GM19372 (cell line): ENCODE results near the gene PUS7L.
"Not testable (repeated sequence)": the region's sequence is repeated elsewhere in the genome, so short reads cannot be mapped to it uniquely, and the experiment has no call there.

Experiments
- ATAC-seq: cut with Tn5 transposase; IDR thresholded peaks from one replicate; pipeline ENCODE4 v1.9.1; 2021; ENCODE audit warnings: mild to moderate bottlenecking, low read depth, moderate library complexity; ENCODE audit not compliant: unreplicated experiment

Gene PUS7L

DNA sequence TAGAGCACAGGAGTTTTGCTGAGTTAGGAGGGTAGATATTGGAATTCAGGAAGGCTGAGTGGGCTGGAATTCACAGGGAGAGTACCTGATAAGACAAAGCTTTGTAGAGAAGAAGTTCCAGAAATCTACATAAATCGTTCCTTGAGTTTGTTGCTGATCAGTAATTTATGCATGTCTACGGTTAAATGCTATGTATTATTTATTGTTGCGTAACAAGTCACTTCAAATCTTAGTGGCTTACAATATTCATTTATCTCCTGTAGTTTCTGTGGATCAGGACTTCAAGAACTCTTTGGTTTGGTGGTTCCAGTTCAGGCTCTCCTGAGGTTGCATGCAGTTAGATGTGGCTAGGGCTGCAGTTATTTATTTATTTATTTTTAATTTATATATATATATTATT lies 7.8 kb downstream of the PUS7L start:
- ATAC-seq: no peak

DNA sequence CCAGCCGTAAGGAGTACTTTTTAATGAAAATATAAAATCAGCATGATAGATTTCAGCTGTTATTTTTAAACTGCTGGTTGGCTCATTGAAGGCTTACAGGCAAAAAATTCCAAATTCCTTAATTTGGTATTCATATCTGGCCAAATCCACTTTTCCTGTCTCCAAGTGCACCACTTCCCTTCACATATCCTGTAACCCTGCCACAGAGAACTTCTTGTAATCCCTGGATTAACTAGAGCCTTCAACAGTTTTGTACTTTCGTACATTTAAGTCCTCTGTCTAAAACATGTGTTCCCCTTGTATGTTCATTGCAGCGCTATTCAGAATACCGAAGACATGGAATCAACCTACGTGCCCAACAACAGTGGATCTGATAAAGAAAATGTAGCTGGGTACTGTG lies 9.6 kb downstream of the PUS7L start:
- ATAC-seq: no peak

DNA sequence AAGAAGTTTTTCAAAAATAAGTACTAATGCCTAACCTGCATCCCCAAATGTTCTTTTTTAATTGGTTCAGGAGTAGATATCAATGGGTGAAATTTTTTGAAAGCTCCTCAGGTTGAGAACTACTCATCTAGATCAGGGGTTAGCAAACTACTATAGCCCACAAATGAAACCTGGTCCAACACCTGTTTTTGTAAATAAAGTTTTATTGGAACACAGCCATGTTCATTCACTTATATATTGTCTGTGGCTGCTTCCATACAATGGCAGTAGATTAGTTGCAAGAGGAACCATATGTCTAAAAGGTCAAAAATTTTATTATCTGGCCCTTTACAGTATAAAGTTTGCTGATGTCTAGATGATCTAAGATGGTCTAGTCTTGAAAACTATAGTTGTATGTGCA lies 13.8 kb downstream of the PUS7L start:
- ATAC-seq: no peak

DNA sequence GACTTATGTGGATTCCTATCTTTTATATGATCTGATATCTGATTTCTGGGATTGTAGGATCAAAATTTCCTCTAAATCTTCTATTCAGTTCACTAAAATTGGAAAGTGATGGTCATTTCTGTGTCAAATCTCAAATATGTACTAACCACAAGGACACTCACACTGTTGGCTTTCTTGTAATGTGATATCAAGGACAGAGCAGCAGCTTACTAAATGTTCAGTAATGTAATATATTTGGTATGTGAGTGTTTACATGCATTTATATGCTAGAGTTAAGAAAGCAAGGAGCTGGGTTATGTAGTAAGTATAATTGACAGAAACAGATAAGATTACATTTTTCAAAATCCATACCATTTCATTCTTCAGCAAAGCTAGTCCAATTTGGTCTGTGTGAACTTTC lies 16.5 kb downstream of the PUS7L start:
- ATAC-seq: no peak

DNA sequence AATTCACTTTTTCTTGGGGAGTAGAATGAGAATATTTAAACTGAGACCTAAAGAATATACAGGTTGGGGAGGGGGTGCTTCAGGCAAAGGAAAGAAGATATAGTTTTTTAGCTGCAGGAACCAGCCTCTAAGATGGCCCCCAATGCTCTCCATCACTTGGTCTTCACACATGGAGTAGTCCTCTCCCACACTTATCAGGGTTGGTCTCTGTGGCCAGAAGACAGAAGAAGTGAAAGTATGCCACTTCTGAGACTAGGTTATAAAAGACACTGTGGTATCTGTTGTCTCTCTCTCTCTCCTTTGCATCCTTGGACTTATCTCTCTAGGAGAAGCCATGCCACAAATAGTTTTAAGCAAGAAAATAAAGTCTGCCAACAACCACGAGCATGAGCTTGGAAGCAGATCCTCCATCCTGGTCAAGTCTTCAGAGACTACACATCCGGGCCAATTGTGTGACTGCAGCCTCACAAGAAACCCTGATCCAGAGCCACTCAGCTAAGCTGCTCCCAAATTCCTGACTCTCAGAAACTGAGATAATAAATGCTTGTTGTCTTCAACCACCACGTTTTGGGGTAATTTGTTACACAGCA lies 18.0 kb downstream of the PUS7L start:
- ATAC-seq: peak; percentile 64

DNA sequence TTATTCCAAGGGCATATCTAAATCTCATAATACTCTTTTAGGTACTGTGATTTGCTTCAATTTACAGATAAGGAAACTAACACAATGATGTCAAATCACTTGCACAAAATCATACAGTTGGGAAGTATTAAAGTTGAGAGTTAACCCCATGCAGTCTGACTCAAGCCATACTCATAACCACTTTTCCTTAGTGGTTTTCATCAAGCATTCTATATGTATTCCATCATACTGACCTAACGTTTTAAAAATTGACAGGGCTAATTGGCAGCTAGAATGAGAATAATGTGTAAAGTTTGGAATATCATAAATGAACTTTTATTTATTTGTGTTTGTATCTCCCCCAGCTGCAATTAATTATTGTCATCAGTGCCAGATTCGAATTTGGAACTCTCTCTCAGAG lies 20.9 kb downstream of the PUS7L start:
- no peak for ATAC-seq

DNA sequence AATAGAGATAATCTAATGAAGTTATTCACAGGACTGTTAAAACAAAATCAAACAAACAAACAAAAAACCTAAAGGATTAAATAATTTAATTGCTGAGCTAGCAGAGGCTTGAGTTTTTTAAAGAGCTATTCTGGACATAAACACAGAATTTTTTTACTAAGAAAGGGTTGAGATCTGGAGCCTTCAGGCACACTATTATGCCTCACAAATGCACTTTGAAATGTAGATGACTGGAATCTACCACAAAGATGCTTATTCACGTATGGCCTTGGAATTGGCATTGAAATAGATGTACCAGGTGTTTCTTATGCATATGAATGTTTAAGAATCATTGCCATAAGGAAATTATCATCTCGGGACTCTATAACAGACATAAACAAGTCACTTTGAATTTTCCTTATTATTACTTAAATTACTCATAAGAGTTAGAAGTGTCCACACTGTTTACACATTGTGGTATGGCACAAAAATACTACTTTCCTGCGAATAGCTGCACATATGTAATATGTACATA lies 21.6 kb downstream of the PUS7L start:
- ATAC-seq: no peak

DNA sequence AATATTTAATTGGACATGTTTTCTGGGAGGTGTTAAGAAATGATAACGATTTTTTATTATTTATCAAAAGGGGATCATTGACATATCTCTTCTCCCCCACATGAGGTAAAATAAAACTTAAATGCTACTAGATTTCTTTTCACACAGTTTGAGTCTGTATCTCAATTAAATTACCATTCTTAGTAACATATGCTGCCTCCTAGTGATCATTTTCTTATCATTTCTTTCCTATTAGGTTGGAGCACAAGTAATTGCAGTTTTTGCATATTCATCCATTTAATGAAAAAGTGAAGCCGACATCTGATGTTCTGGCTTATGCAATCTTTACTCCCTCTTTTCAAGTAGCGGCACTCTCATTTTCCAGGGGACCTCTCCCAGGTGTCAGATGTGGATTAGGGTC lies 24.9 kb downstream of the PUS7L start:
- no peak for ATAC-seq

DNA sequence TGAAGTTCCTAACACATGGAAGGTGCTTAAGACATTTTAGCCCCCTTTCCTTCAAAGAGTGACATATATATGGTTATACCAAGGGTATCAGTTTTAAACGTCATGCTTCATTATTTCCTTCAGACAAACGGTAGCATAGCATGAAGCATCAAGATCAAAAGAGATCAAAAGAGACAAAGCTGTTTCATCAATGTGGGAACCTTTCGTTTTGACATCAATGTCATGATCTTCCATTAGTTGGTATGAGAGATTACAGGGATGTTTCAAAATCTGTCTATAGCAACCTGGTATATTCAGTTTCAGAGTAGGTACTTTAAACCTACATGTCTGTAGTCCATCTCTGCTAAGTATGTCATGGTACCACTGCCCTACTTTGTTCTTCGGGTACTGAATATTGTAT lies 28.3 kb downstream of the PUS7L start:
- no peak for ATAC-seq

DNA sequence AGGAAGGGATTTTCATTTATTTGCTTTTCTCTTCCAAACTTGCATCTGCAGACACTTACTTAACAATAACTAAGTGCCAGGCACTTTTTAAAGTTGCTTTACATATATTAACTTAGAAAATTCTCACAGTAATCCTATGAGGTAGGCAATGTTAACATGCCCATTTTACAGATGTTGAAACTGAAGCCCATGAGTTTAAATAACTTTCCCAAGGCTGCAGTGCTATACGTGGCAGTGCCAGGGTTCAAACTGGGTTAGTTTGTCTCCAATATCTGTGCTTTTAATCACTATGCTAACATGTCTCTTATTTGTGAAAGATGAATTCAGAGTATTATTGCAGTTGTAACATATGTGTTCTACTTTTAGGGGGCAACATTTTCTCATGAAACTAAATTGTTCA lies 29.9 kb downstream of the PUS7L start:
- no peak for ATAC-seq

DNA sequence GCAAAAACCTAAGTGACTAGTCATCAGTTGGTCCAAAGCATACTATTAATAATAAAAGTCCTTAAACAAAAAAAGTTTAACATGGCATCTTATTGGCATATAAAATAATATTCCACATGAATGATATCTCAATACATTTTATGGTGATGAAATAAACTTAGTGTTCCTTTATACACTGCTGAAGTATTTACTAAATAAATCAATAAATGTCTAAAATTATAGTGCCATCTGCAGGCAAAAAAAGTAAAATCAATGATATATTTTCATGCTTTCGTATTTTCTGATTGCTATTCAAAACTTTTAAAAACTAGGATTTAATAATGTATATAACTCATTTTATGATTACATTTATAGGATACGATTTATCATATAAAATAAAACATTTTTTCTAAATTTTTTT lies 30.5 kb downstream of the PUS7L start:
- ATAC-seq: no peak

DNA sequence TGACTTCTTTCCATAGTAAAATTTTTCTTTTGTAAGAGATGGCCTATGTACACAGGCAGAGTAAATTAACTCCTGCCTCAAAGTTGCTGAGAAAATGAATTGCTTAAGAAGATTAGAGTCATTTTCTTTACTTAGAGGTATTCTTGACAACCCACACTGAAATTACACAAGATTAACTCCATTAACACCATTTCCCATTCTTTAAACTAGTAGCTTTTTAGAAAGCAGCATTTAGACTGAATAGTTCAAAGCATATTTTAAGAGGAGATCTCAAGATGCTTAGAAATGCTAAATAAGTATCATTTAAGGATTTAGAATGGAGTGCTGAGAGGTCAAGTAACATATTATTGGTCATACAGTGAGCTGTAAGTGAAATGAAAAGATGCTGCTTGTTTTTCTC lies 35.5 kb downstream of the PUS7L start:
- ATAC-seq: no peak

DNA sequence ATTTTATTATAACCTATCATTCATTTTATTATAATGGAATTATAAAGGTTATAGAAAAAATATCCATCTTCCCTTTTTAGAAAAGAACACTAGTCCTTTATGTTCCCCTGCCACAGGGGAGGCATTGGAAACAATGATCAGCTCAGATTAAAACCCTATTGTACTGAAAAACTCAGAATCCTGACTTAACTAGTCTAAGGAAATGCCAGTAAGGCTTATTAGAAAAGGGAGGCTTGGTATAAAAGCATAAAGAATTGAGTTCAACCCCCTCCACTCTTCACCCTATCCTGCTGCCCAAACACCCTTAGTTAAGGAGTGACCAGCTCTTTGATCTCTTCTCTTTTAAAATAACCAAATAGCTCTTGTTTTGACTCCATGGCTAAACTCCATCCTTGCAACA lies 36.0 kb downstream of the PUS7L start:
- ATAC-seq: no peak

DNA sequence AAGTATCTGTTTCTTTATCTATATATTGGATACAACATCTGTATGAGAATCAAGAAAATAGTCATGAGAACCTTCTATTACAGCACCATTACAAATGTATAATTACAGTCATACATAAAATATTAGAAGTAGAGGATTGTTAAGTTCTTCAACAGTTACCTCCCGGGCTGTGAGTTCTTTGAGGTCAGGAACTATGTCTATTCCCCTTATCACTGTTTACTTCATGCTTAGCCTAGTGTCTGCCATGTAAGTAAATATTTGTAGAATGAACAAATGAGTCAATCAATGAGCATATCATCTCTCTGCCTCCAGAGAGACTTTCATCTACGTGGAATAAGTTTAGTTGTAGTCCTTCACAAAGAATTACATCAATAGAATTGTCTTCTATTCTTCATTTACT lies 47.2 kb downstream of the PUS7L start:
- ATAC-seq: no peak

DNA sequence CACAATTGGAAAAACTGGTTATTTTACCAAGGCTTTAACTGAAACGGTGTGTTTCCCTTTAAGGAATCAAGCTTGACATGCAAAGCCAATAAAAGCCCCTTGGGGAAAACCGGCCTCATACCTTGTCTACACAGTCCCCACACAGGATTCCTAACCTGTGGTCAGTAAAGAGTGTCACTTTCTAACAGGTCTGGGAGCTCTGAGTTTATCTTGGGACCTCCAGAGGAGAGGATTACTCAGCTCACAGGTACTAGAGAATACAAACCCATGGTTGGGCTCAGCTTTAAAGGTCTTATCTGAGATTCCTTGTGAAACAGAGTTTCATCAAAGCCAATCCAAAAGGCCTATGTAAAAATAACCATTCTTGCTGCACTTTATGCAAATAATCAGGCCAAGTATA lies 54.8 kb downstream of the PUS7L start:
- ATAC-seq: not testable (repeated sequence)

DNA sequence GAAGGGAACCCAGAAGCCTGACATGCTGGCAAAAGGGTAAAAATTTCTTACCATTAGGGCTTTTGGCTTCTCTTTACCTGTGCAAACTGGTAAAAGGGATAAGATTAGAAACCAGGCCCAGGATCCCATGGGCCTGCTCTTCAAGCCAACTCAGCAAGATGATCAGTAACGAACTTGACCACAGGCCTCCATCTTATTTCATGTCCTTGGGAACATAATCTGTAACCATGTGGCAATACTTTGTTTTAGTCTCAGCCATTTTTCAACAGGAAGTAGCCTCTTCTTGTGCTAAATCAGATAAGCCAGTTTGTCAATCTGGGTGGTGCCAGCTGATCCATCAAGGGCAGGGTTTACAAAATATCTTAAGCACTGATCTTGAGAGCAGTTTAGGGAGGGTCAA lies 57.4 kb downstream of the PUS7L start:
- ATAC-seq: not testable (repeated sequence)

DNA sequence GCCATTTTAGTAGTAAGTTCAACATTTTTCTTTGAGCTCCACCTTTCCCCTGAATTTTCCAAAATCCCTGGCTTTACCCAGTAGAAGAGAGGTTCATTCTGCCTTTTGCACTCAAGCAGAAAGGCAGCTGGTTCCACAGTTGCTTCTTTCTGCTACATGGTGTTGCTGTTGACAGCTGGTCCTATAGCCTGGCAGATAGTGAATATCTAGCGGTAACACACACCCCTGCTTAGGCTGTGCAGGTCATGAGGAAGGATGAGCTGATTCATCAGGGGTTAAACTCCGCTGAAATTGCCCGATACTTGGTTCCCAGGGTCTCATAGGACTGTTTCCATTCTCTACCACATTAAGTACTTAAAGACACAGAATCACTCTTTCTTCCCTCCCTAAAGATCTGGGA lies 62.4 kb downstream of the PUS7L start:
- no peak for ATAC-seq

DNA sequence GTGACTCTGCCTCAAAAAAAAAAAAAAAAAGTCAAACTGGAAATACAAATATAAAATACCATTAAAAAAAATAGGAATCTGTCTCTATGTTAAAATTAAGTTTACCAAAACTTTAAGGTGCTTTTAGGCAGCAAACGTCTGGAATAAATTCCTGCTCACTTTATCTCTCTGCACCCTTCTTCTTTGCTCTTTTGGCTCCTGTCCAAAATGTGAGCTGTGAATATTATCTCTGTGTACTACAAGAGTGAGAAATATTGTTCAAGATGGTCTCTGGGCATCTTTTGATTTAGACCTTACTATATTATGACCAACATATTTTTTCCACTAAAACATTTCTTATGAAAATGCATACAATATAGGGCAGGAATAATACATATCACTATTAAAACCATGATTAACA lies 63.7 kb downstream of the PUS7L start:
- no peak for ATAC-seq

DNA sequence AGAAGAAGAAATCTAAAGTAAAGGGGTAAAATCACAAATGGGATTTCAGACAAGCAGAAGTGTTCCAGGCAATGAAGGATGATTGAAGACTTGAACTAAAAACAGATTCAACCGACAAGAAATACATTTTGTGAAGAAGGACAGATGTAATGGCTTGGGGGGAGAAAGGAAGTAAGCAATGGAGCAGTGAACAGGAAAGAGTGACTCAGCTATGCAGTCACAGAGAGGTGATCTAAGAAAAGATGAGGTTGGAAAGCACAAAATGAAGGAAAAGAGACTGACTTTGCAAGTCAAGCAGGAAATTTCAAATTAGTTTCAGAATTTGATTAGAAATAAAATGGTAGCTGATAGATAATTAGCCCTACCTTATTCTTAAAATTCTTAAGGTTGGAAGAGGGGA lies 66.5 kb downstream of the PUS7L start:
- no peak for ATAC-seq

DNA sequence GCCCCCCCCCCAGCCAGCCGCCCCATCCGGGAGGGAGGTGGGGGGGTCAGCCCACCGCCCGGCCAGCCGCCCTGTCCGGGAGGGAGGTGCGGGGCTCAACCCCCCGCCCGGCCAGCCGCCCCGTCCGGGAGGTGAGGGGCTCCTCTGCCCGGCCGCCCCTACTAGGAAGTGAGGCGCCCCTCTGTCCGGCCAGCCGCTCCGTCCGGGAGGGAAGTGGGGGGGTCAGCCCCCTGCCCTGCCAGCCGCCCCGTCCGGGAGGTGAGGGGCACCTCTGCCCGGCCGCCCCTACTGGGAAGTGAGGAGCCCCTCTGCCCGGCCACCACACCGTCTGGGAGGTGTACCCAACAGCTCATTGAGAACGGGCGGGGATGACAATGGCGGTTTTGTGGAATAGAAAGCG lies 73.1 kb downstream of the PUS7L start:
- ATAC-seq: not testable (repeated sequence)

DNA sequence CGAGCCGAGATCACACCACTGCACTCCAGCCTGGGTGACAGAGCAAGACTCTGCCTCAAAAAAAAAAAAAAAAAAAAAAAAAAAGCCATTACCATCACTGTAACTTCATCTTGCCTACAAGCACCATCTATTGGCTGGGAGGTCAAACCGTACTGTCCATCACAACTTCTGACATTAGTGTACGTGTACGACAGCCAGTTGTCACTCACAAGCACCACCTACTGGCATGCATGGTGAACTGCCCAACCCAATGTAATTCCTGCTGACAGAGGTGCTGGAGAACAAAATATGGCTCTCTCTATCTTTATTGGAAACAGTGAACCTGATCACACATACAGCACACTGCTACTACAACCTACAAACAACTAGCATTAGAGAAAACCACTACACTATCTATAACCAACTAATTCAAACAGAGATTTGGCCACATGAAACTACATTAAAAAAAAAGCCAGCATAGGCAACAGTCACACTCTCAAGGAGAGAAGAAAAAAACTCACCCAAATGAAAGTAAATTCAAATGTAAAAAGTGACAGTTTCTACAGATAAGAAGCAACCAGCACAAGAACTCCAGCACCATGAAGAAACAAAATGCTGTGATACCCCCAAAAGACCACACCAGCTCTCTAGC lies 82.3 kb downstream of the PUS7L start:
- peak; percentile 93 for ATAC-seq

DNA sequence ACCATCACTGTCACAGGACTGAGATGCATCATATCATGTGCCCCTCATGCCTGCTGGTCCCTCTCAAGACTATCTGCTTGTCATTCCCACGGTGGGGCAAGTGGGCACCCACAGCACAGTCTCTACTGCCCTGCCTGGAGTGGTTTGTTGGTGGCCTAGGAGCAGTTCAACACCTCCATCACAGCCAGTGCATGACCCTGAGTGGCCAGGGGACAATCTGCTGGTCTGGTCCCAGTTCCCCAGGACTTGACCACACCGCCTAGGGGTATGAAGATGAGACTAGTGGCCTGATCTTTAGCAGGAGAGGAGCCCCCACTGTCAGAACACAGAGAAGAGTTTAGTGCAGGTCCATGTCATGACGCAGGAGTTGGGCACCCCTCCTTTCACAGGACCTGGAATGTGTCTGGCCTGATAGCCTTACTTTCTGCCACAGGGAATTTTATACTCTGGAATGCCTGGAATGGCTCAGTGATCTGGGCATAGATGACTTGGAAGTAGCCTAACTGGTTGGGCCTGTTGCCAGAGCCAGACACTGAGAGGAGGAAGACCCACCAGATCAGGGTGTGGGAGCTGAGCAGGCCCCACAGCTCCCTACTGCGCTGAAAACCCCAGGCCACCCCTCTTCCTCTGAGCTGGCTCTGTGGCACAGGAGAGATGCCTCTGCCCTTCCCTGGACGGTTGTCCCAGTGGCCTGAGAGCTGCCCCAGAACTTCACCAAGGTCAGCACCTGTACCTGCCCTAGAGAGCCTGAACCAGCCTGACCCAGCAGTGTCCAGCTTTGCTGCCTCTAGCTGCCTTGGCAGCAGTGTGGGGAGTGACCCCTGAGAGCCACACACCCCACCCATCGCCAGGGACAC lies 83.3 kb downstream of the PUS7L start:
- no peak for ATAC-seq
